H9 (cell line): ENCODE results near the gene NUAK2. TPM values are rescaled to one million over a fixed set of nuclear protein-coding genes. Genes with fewer than 3 reads are reported as not detected.

Experiments used
- DNase-seq: peaks from one replicate; pipeline ENCODE4 v3.0.0-alpha.2; 2017
- H2AFZ ChIP-seq: one replicate; pipeline ENCODE4 v1.6.1; 2013; ENCODE audit warnings: mild to moderate bottlenecking, low read length, control low read depth, moderate library complexity
- H2AK5ac ChIP-seq: 2 replicates; pipeline ENCODE4 v1.6.1; 2013; ENCODE audit warnings: low read length, control low read depth, mixed read lengths; ENCODE audit not compliant: insufficient read length
- H2BK120ac ChIP-seq: one replicate; pipeline ENCODE4 v1.6.1; 2013; ENCODE audit warnings: low read depth, mild to moderate bottlenecking, low read length, control low read depth, inconsistent platforms; ENCODE audit not compliant: poor library complexity, severe bottlenecking
- H2BK12ac ChIP-seq: 2 replicates; pipeline ENCODE4 v1.6.1; 2013; ENCODE audit warnings: low read length, control low read depth, mixed read lengths, low read depth; ENCODE audit not compliant: insufficient read length
- H2BK15ac ChIP-seq: 2 replicates; pipeline ENCODE4 v1.6.1; 2013; ENCODE audit warnings: low read depth, low read length, control low read depth
- H2BK20ac ChIP-seq: one replicate; pipeline ENCODE4 v1.6.1; 2013; ENCODE audit warnings: low read depth, mild to moderate bottlenecking, low read length, control low read depth, inconsistent platforms; ENCODE audit not compliant: poor library complexity, severe bottlenecking
- H2BK5ac ChIP-seq: 2 replicates; pipeline ENCODE4 v1.6.1; 2013; ENCODE audit warnings: low read length, control low read depth, mixed read lengths; ENCODE audit not compliant: insufficient read length
- H3K14ac ChIP-seq: 2 replicates; pipeline ENCODE4 v1.6.1; 2013; ENCODE audit warnings: low read length, control low read depth; ENCODE audit not compliant: insufficient read depth
- H3K18ac ChIP-seq: 2 replicates; pipeline ENCODE4 v1.6.1; 2013; ENCODE audit warnings: low read depth, mild to moderate bottlenecking, mixed read lengths, low read length, control low read depth; ENCODE audit not compliant: insufficient read length
- H3K23ac ChIP-seq: 2 replicates; pipeline ENCODE4 v1.6.1; 2013; ENCODE audit warnings: low read length, control low read depth, mixed read lengths, low read depth; ENCODE audit not compliant: insufficient read length
- H3K23me2 ChIP-seq: 2 replicates; pipeline ENCODE4 v1.6.1; 2013; ENCODE audit warnings: low read depth, mild to moderate bottlenecking, mixed read lengths, low read length, control low read depth; ENCODE audit not compliant: insufficient read length, poor library complexity, severe bottlenecking
- H3K27ac ChIP-seq: 2 replicates; pipeline ENCODE4 v1.5.1; 2013; ENCODE audit warnings: low read length, control low read depth, mixed read lengths, low read depth; ENCODE audit not compliant: insufficient read length
- H3K27me3 ChIP-seq: 2 replicates; pipeline ENCODE4 v1.6.1; 2013; ENCODE audit warnings: low read length, control low read depth, inconsistent platforms; ENCODE audit not compliant: insufficient read depth
- H3K4ac ChIP-seq: 2 replicates; pipeline ENCODE4 v1.6.1; 2013; ENCODE audit warnings: low read depth, mild to moderate bottlenecking, control low read depth, inconsistent platforms, low read length, moderate library complexity
- H3K4me1 ChIP-seq: 2 replicates; pipeline ENCODE4 v1.6.1; 2013; ENCODE audit warnings: low read length, control low read depth, inconsistent platforms; ENCODE audit not compliant: insufficient read depth
- H3K4me2 ChIP-seq: 2 replicates; pipeline ENCODE4 v1.6.1; 2013; ENCODE audit warnings: low read length, control low read depth, mixed read lengths; ENCODE audit not compliant: insufficient read length, insufficient read depth
- H3K56ac ChIP-seq: 2 replicates; pipeline ENCODE4 v1.6.1; 2013; ENCODE audit warnings: low read depth, mild to moderate bottlenecking, mixed read lengths, low read length, control low read depth; ENCODE audit not compliant: insufficient read length
- H3K79me1 ChIP-seq: 2 replicates; pipeline ENCODE4 v1.6.1; 2013; ENCODE audit warnings: low read depth, mild to moderate bottlenecking, moderate library complexity, low read length, control low read depth, inconsistent platforms; ENCODE audit not compliant: insufficient read depth, poor library complexity, severe bottlenecking
- H3K79me2 ChIP-seq: 2 replicates; pipeline ENCODE4 v1.6.1; 2013; ENCODE audit warnings: low read length, control low read depth, inconsistent platforms; ENCODE audit not compliant: insufficient read depth
- H3K9ac ChIP-seq: 2 replicates; pipeline ENCODE4 v1.6.1; 2013; ENCODE audit warnings: low read length, control low read depth, mixed read lengths; ENCODE audit not compliant: insufficient read length; ENCODE audit errors: extremely low read depth
- H3K9me3 ChIP-seq: one replicate; pipeline ENCODE4 v1.6.1; 2013; ENCODE audit warnings: low read depth, low read length, inconsistent platforms; ENCODE audit not compliant: control insufficient read depth
- H3T11ph ChIP-seq: one replicate; pipeline ENCODE4 v1.6.1; 2013; ENCODE audit warnings: mild to moderate bottlenecking, low read length, control low read depth, inconsistent platforms
- H4K20me1 ChIP-seq: one replicate; pipeline ENCODE4 v1.6.1; 2013; ENCODE audit not compliant: control insufficient read depth, insufficient read length, insufficient read depth
- H4K5ac ChIP-seq: 2 replicates; pipeline ENCODE4 v1.6.1; 2013; ENCODE audit warnings: low read depth, mild to moderate bottlenecking, mixed read lengths, low read length, control low read depth; ENCODE audit not compliant: insufficient read length
- H4K8ac ChIP-seq: replicated peaks from 2 replicates; pipeline ENCODE4 v1.6.1; 2013; ENCODE audit warnings: low read length, control low read depth, mixed read lengths, low read depth; ENCODE audit not compliant: insufficient read length
- H4K91ac ChIP-seq: 2 replicates; pipeline ENCODE4 v1.6.1; 2013; ENCODE audit warnings: low read depth, mild to moderate bottlenecking, moderate library complexity, mixed read lengths, low read length, control low read depth; ENCODE audit not compliant: insufficient read length
- H3K27ac Mint-ChIP-seq, 3 experiments: 2 replicates in 2 of 3; 3 replicates in 1 of 3; pipeline ENCODE4 v1.8.0; 2020 to 2021; ENCODE audit warnings: mixed read lengths in 3 of 3, mild to moderate bottlenecking in 1 of 3, moderate library complexity in 1 of 3
- H3K27me3 Mint-ChIP-seq: 2 replicates; pipeline ENCODE4 v1.8.0; 2021; ENCODE audit warnings: low read depth, mild to moderate bottlenecking, moderate library complexity, mixed read lengths
- H3K36me3 Mint-ChIP-seq, 3 experiments: 2 replicates in 2 of 3; 3 replicates in 1 of 3; pipeline ENCODE4 v1.8.0; 2020 to 2021; ENCODE audit warnings: low read depth in 3 of 3, mixed read lengths in 3 of 3; ENCODE audit not compliant: insufficient read depth in 1 of 3
- H3K4me1 Mint-ChIP-seq, 2 experiments: 2 replicates each; pipeline ENCODE4 v1.8.0; 2020; ENCODE audit warnings: mixed read lengths in 2 of 2
- H3K4me3 Mint-ChIP-seq, 2 experiments: 2 replicates in 1 of 2; 3 replicates in 1 of 2; pipeline ENCODE4 v1.8.0; 2020 to 2021; ENCODE audit warnings: mild to moderate bottlenecking in 2 of 2, mixed read lengths in 2 of 2, moderate library complexity in 1 of 2
- H3K9me3 Mint-ChIP-seq, 2 experiments: 2 replicates in 1 of 2; 3 replicates in 1 of 2; pipeline ENCODE4 v1.8.0; 2020; ENCODE audit warnings: mild to moderate bottlenecking in 2 of 2, mixed read lengths in 2 of 2, moderate library complexity in 1 of 2
- CTCF ChIP-seq: fragments of 200-600 bp; sonication (generic); conservative IDR thresholded peaks from 3 replicates; pipeline ENCODE4 v1.8.0; 2021; ENCODE audit warnings: antibody characterized with exemption, mild to moderate bottlenecking
- WGBS: extraction: QIAGEN DNeasy Blood & Tissue Kit; methylation state at CpG from one replicate; pipeline ENCODE4 v1.1.7; 2013; ENCODE audit warnings: missing lambda C conversion rate, low lambda C conversion rate, mixed read lengths; ENCODE audit not compliant: insufficient read length; ENCODE audit errors: extremely low coverage; 5-methylcytosine and 5-hydroxymethylcytosine counted together
- total RNA-seq: library from RNA; stranded (reverse); gene quantifications from 2 replicates; pipeline ENCODE4 v1.2.1, GENCODE V29; 2021

NUAK2 gene
- total RNA-seq, 1 experiment from 2014 or later: 15.4 TPM

GRCh38 chr1:205270764-205271163, 50.8 kb downstream of the NUAK2 start:
- Histone ChIP-seq H2BK120ac (no peak overlapping the region), H3K23ac (no peak overlapping the region), H3K79me2 (no peaks in the 10 kb centered on the region), H3K9me3 (no peaks in the 10 kb centered on the region), H4K5ac (no peak overlapping the region), H4K91ac (no peak overlapping the region), H3K27me3 (no peaks in the 10 kb centered on the region), H3K79me1 (no peaks in the 10 kb centered on the region), H3K27ac (no peak overlapping the region), H3T11ph (no peak overlapping the region), H2BK5ac (no peak overlapping the region), H2BK20ac (no peak overlapping the region), H2AFZ (no peak overlapping the region), H2AK5ac (no peak overlapping the region), H4K8ac (no peak overlapping the region), H3K14ac (no peak overlapping the region), H3K9ac (no peak overlapping the region), H3K4ac (no peak overlapping the region), H3K56ac (no peak overlapping the region), H3K4me1 (peaks cover 3% of the 10 kb centered on the region; the same call in 1 of the 2 replicates), H3K4me2 (no peak overlapping the region), H2BK12ac (no peak overlapping the region), H3K18ac (no peak overlapping the region), H4K20me1 (peaks cover 2% of the 10 kb centered on the region), H3K23me2 (no peaks in the 10 kb centered on the region), H2BK15ac (no peak overlapping the region)
- no peak for DNase-seq
- H3K27ac Mint-ChIP-seq: no peak overlapping the region; a peak in 1 of 7 replicates
- H3K4me3 Mint-ChIP-seq: peak overlapping the region in 1 of 2 experiments; percentile 5; a peak in 1 of 5 replicates
- no peak for TF ChIP-seq CTCF
- no peaks in the 10 kb centered on the region; a peak in 1 of 5 replicates for H3K9me3 Mint-ChIP-seq
- peaks cover 1 to 21% (median 16%) of the 10 kb centered on the region in 3 experiments for H3K36me3 Mint-ChIP-seq
- peaks cover 34 to 50% of the 10 kb centered on the region in 2 experiments for H3K4me1 Mint-ChIP-seq
- no peaks in the 10 kb centered on the region; the same call in 1 of the 2 replicates for H3K27me3 Mint-ChIP-seq
- no CpG with 5 or more reads among the region's 8 CpGs for WGBS
